ENCODE data around the gene SEPTIN11.

DNA sequence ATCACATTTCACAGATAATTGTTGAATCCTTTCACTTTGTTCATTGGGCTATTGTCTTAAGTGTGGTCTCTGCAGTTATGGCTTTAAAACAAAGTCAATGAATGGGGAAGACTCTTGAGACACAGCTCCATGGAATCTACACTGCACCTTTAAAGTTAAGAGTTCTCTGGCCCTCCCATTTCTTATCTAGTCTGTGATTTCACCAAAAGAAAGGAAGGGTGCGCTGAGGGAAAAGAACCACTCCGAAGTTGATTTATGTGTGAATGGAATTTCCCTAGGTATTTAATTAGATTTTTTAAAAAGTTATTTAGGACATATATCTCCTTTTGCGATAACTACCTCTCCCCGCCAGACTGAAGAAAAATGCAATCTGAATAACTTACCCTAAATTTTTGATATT is 2.5 kb downstream of the SEPTIN11 start:
- TF ChIP-seq, protein P1, sequence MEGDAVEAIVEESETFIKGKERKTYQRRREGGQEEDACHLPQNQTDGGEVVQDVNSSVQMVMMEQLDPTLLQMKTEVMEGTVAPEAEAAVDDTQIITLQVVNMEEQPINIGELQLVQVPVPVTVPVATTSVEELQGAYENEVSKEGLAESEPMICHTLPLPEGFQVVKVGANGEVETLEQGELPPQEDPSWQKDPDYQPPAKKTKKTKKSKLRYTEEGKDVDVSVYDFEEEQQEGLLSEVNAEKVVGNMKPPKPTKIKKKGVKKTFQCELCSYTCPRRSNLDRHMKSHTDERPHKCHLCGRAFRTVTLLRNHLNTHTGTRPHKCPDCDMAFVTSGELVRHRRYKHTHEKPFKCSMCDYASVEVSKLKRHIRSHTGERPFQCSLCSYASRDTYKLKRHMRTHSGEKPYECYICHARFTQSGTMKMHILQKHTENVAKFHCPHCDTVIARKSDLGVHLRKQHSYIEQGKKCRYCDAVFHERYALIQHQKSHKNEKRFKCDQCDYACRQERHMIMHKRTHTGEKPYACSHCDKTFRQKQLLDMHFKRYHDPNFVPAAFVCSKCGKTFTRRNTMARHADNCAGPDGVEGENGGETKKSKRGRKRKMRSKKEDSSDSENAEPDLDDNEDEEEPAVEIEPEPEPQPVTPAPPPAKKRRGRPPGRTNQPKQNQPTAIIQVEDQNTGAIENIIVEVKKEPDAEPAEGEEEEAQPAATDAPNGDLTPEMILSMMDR (optimal IDR thresholded peaks at IDR 0.05 in 1 of 3, IDR thresholded peaks at IDR 0.05 in 1 of 3, conservative IDR thresholded peaks at IDR 0.05 in 1 of 3; ENCODE audit: extremely low read depth in 1 of 3, insufficient read depth in 2 of 3, low read length in 3 of 3): no peak
- TF ChIP-seq EZH2 (IDR thresholded peaks at IDR 0.05; ENCODE audit: low read length): no peak

Measured in keratinocyte (primary cell).